ENCODE measurements around the gene CREBRF.

DNA sequence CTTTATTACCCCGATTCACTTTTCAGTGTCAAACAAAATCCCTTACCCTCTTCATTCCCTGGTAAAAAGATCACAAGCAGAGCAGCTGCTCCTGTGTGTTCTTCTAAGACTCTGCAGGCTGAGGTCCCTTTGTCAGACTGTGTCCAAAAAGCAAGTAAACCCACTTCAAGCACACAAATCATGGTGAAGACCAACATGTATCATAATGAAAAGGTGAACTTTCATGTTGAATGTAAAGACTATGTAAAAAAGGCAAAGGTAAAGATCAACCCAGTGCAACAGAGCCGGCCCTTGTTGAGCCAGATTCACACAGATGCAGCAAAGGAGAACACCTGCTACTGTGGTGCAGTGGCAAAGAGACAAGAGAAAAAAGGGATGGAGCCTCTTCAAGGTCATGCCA is 34.5 kb downstream of the CREBRF start:
- TF ChIP-seq YY1 (IDR thresholded peaks at IDR 0.05; ENCODE audit: insufficient read depth, insufficient read length) (no peak), ZNF274 (IDR thresholded peaks at IDR 0.05; ENCODE audit: low read depth, low read length) (no peak)
